Stimulated activated CD4-positive, alpha-beta T cell treated with anti-CD3 and anti-CD28 coated beads, Interleukin-12 subunit alpha, Interleukin-12 subunit beta, amount 100 ng/mL, for 4 hours (primary cell): ENCODE results near the gene CYS1.
"Not testable (repeated sequence)": the region's sequence is repeated elsewhere in the genome, so short reads cannot be mapped to it uniquely, and the experiment has no call there.

Experiments
- DNase-seq: peaks from one replicate; pipeline ENCODE4 v3.0.0-alpha.2; 2020

Gene CYS1

DNA sequence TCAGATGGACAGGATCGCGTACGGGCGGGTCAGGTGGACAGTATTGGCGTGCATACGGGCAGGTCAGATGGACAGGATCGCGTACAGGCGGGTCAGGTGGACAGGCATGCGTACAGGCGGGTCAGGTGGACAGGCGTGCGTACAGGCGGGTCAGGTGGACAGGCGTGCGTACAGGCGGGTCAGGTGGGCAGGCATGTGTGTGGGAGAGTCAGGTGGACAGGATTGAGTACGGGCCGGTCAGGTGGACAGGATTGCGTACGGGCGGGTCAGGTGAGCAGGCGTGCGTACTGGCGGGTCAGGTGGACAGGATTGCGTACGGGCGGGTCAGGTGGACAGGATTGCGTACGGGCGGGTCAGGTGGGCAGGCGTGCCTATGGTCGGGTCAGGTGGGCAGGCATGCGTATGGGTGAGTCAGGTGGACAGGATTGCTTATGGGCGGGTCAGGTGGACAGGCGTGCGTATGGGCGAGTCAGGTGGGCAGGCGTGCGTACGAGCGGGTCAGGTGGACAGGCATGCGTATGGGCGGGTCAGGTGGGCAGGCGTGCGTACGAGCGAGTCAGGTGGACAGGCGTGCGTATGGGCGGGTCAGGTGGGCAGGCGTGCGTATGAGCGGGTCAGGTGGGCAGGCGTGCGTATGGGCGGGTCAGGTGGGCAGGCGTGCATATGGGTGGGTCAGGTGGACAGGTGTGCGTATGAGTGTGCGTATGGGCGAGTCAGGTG, 68.4 kb downstream of the CYS1 start:
- DNase-seq, result not testable (repeated sequence)

DNA sequence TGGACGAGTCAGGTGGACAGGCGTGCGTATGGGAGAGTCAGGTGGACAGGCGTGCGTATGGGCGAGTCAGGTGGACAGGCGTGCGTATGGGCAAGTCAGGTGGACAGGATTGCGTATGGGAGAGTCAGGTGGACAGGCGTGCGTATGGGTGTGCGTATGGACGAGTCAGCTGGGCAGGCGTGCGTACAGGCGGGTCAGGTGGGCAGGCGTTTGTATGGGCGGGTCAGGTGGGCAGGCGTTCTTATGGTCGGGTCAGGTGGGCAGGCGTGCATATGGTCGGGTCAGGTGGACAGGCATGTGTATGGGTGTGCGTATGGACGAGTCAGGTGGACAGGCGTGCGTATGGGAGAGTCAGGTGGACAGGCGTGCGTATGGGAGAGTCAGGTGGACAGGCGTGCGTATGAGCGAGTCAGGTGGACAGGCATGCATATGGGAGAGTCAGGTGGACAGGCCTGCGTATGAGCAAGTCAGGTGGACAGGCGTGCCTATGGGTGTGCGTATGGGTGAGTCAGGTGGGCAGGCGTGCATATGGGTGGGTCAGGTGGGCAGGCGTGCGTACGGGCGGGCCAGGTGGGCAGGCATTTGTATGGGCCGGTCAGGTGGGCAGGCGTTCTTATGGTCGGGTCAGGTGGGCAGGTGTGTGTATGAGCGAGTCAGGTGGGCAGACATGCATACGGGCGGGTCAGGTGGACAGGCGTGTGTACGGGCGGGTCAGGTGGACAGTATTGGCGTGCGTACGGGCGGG, 69.2 kb downstream of the CYS1 start:
- not testable (repeated sequence) for DNase-seq

DNA sequence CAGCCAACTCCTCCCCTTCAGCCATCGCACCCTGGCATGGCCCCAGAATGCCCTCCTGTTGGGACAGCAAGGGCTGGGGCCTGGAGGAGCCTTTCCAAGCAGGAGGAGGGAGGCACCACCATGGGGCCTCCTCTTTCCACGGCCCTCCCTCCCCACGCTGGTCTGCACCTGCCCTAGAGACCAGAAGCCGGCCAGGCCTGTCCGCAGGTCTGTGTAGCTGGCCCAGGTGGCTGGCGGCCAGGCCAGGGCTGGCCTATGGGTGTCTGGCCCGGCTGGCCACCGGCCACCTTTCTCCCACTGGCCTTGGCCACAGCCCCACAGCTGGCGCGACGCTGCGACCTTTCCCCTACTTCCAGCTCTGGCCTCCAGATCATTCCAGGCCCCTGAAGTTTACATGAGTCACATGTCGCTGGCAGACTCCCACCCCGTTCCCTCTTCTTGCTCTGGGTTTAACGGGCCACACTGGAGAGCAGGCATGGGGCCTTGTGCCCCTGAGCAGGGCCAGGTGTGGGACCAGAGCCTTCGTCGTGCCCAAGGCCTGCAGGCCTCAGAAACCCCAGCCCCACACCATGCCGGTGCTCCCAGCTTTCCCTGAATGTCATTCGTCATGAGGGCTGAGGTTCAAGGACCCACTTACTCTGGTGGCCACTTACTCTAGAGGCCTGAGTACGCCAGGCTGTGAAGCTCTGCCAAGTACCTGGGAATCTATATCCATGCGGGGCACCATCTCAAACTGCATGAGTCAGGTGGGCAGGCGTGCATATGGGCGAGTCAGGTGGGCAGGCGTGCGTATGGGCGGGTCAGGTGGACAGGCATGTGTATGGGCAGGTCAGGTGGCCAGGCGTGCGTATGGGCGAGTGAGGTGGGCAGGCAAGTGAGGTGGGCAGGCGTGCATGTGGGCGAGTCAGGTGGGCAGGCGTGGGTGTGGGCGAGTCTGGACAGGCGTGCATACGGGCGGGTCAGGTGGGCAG, 70.1 kb downstream of the CYS1 start:
- DNase-seq, result no peak

DNA sequence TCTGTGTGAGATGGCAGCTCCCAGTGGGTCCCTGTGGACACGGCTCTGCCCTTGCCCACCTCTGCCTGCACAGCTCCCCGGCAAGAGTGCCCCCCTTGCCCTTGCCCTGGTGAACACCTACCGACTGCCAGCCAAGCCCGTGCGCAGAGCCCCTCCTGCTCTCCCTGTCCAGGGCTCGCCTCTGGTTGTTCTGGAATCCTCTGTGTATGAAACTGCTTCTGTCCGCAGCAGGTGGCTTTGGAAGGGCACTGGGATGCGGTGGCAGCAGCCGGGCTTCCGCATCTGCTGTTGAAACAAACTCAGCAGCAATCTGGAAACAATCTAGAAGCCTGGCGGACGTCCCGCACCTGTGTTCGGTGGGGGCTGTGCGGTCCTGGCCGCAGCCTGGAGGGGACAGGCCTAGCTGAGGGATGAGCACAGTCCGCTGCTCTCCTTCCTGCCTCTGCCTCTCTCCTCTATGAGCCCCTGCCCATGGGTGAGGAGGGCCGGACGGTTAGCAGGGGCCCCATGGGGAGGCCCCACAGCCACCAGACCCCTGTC, 70.9 kb downstream of the CYS1 start:
- DNase-seq, result no peak

DNA sequence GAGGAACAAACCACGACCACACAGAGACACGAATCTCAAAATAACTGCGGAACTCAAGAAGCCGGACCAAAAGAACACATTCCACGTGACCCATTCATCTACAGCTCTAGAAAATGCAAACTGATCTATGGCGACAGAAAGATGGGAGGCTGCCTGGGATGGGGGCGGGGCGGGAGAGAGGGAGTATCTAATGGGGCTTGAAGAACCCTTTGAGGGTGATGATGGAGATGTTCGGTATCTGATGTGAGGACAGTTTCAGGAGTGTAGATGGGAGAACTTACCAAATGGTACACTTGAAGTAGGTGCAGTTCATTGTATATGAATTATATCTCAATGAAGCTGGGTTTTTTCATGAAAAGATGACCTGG, 71.4 kb downstream of the CYS1 start:
- DNase-seq, result no peak

DNA sequence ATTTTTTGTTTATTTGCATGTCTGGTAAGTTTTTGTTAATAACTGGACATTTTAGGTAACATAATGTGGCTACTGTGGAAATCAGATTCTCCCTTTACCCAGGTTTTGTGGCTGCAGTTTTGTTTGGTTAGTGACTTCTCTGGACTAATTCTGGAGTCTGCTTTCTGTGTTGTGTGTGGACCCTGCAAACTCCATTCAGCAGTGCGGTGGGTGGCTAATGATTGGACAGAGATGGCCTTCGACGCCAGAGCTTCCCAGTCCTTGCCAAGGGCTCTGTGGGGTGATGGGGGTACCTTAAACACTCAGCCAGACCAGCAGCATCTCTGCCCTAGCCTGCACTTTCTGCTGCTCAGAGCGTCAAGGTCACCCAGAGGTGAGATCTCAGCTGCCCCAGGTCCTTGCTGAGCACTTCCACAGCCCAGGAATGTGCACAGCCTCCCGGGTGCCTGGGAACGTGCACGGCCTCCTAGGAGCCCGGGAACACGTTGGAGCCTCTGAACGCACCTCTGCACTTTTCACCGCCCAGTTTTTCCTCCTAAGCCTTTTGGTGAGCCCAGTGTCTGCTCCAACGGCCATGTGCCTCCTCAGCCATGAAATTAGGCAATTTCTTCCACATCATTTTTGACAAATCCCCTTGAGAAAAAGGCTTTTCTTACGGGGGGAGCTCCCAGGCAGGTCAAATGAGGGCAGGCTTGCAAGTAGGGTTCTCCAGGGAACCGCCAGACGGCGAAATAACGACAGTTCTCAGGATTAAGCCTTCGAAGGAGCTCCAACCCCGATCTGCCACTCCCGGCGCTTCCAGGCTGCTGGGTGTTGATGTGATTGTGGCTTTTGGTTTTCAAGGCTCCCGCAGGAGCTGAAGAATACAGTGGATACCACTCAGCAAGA, 72.0 kb downstream of the CYS1 start:
- DNase-seq, result no peak

DNA sequence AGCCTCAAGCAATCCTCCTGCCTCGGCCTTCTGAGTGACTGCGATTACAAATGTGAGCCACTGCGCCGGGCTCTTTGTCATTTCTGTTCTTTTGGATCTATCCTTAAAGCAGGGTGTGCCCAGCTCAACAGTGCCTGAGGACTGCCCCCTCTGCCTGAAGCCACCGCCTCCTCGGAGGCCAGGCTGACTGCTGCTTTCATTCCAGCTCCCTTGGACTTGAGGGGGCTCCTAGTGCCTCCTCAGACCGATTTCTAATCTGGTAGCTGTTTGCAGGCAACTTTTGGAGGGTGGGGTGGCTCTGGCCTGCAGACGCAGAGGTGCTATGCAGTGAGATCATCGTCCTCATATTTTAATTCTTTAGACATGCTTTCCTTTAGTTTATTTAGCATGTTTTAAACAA, 72.8 kb downstream of the CYS1 start:
- no peak for DNase-seq
